Stimulated activated naive B cell treated with anti-CD40 and anti-IgM and Interleukin-4, amounts not matched to agents 10 μg/mL and 1 μg/mL and 100 μg/mL, for 72 hours (primary cell): ENCODE results near the gene TYRP1.

Experiments used
- ATAC-seq, 2 donors: fragments of 150-1000 bp; cut with Tn5 transposase; replicated peaks; 2 replicates each; pipeline ENCODE4 v1.10.0; 2021; ENCODE audit warnings: moderate library complexity in 1 of 2
- DNase-seq: peaks from one replicate; pipeline ENCODE4 v3.0.0; 2021
- H3K27ac Mint-ChIP-seq: one replicate; pipeline ENCODE4 v1.8.0; 2022; ENCODE audit warnings: mild to moderate bottlenecking, mixed read lengths
- H3K27me3 Mint-ChIP-seq, 2 donors: one replicate each; pipeline ENCODE4 v1.8.0; 2022; ENCODE audit warnings: mixed read lengths in 2 of 2
- H3K36me3 Mint-ChIP-seq, 2 donors: one replicate each; pipeline ENCODE4 v1.8.0; 2022; ENCODE audit warnings: mixed read lengths in 2 of 2, mild to moderate bottlenecking in 1 of 2
- H3K4me1 Mint-ChIP-seq, 2 donors: one replicate each; pipeline ENCODE4 v1.8.0; 2022; ENCODE audit warnings: mixed read lengths in 2 of 2, mild to moderate bottlenecking in 1 of 2
- H3K4me3 Mint-ChIP-seq, 2 donors: one replicate each; pipeline ENCODE4 v1.8.0; 2022; ENCODE audit warnings: mild to moderate bottlenecking in 2 of 2, mixed read lengths in 2 of 2, moderate library complexity in 1 of 2
- H3K9me3 Mint-ChIP-seq, 2 donors: one replicate each; pipeline ENCODE4 v1.8.0; 2022; ENCODE audit warnings: mixed read lengths in 2 of 2, mild to moderate bottlenecking in 1 of 2

The TYRP1 gene

DNA sequence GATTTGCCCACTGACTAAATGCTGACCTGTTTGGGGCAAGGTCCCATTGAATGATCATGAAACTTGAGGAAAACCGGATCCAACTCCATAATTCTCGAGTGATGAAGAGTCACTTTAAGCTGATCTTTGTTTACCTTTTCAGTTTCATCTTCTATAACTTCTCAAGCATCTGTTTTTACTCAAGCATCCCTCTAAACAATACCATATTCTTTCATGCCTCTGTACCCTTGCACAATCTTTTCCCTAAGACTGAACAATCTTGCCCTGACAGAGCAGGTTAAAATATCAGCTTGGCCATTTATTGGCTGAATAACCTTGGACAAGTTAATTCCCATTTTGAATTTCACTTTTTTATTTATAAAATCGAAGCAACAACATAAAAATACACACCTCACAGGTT, 39.8 kb downstream of the TYRP1 start:
- ATAC-seq (no peak), DNase-seq (no peak)
- Mint-ChIP-seq H3K4me3 (no peak overlapping the region), H3K9me3 (peaks cover 9 to 11% of the 10 kb centered on the region in 2 donors), H3K36me3 (no peaks in the 10 kb centered on the region), H3K27ac (no peak overlapping the region), H3K4me1 (no peaks in the 10 kb centered on the region), H3K27me3 (no peaks in the 10 kb centered on the region)

DNA sequence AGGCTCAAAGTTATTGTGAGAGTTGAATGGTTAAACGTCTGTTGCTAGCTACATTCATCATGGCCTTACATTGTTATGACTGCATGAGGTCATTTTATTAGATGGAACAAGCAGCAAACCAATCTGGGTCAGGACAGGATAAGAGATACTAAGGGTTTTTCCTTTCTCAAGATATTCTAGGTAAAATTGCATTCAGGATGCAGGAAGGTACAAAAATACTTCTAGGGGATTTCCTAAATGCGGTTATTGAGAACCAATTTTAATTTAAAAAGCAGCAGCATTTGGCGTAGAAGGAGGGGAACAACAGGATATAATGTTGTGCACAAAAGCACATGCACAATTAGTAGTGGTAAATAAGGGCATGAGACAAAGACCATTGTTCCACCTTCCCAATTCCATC, 42.5 kb downstream of the TYRP1 start:
- peaks cover 9 to 14% of the 10 kb centered on the region in 2 donors for H3K9me3 Mint-ChIP-seq
- no peak for DNase-seq
- H3K27me3 Mint-ChIP-seq, result no peaks in the 10 kb centered on the region
- no peaks in the 10 kb centered on the region for H3K4me1 Mint-ChIP-seq
- no peak overlapping the region for H3K4me3 Mint-ChIP-seq
- no peak for ATAC-seq
- H3K36me3 Mint-ChIP-seq, result no peaks in the 10 kb centered on the region
- no peak overlapping the region for H3K27ac Mint-ChIP-seq

- no peak overlapping the region for H3K4me3 Mint-ChIP-seq
- peaks cover 11 to 14% of the 10 kb centered on the region in 2 donors for H3K9me3 Mint-ChIP-seq
- no peaks in the 10 kb centered on the region for H3K36me3 Mint-ChIP-seq
- no peak for DNase-seq
- no peak for ATAC-seq
- H3K27me3 Mint-ChIP-seq, result no peaks in the 10 kb centered on the region
- no peak overlapping the region for H3K27ac Mint-ChIP-seq
- no peaks in the 10 kb centered on the region for H3K4me1 Mint-ChIP-seq
These were observed 44.7 kb downstream of the TYRP1 start for GRCh38 chr9:12737871-12738270.

- H3K4me3 Mint-ChIP-seq, result no peak overlapping the region
- DNase-seq (no peak), ATAC-seq (no peak)
- no peaks in the 10 kb centered on the region for H3K27me3 Mint-ChIP-seq
- H3K9me3 Mint-ChIP-seq, result peaks cover 9% of the 10 kb centered on the region in 2 donors
- H3K4me1 Mint-ChIP-seq, result no peaks in the 10 kb centered on the region
- no peaks in the 10 kb centered on the region for H3K36me3 Mint-ChIP-seq
- H3K27ac Mint-ChIP-seq, result no peak overlapping the region
These were observed 45.9 kb downstream of the TYRP1 start for GRCh38 chr9:12739014-12739652.

DNA sequence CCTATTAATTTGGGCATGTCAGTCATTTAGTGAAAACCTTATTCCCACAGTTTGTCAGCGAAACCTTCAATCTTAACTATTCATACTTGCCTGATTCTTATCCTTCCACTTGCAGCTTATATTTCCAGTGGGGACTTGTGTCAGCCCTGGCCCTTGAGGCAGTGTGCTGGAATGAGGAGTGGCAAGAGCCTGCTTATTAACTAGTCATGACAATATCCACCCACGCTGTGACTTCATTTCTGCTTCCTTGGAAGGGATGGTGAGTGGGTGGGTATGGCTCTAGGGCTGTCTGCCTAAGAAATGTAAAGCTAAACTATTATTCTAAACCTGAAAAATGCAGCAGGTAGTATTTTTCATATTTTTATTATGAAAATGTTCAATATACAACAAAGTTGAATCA, 47.7 kb downstream of the TYRP1 start:
- no peak overlapping the region for H3K27ac Mint-ChIP-seq
- ATAC-seq (no peak), DNase-seq (no peak)
- H3K9me3 Mint-ChIP-seq, result peaks cover 8 to 9% of the 10 kb centered on the region in 2 donors
- no peaks in the 10 kb centered on the region for H3K27me3 Mint-ChIP-seq
- H3K36me3 Mint-ChIP-seq, result no peaks in the 10 kb centered on the region
- H3K4me3 Mint-ChIP-seq, result no peak overlapping the region
- no peaks in the 10 kb centered on the region for H3K4me1 Mint-ChIP-seq

- Mint-ChIP-seq H3K4me3 (no peak overlapping the region), H3K27me3 (no peaks in the 10 kb centered on the region), H3K36me3 (no peaks in the 10 kb centered on the region), H3K4me1 (no peaks in the 10 kb centered on the region), H3K9me3 (peaks cover 7 to 8% of the 10 kb centered on the region in 2 donors), H3K27ac (no peak overlapping the region)
- no peak for ATAC-seq
- no peak for DNase-seq
These were observed 54.8 kb downstream of the TYRP1 start for GRCh38 chr9:12748016-12748415.

GRCh38 chr9:12748954-12749353, 55.8 kb downstream of the TYRP1 start:
- Mint-ChIP-seq H3K27me3 (no peaks in the 10 kb centered on the region), H3K9me3 (peaks cover 7 to 8% of the 10 kb centered on the region in 2 donors), H3K36me3 (no peaks in the 10 kb centered on the region), H3K4me1 (no peaks in the 10 kb centered on the region), H3K27ac (no peak overlapping the region), H3K4me3 (no peak overlapping the region)
- no peak for DNase-seq
- ATAC-seq, result no peak

DNA sequence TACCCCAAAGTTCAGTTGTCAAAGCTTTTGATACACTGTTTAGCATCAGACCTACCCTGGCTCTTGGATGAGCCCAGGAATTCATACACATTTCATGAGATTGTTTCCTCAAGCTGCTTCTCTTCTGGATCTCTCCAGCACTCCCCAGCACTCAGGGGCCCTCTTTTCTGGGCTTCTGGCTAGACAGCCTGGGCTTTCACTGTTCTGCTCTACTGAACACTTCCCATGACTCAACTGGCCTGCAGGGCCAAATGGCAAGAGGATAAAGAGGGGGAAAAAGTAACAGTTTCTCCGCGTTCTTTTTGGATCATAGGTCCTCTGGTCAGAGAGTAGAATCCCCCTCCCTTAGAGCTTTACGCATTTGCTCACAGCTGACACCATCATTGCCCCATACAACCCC, 60.7 kb downstream of the TYRP1 start:
- Mint-ChIP-seq H3K4me1 (no peaks in the 10 kb centered on the region), H3K4me3 (no peak overlapping the region), H3K27ac (no peak overlapping the region), H3K36me3 (no peaks in the 10 kb centered on the region), H3K9me3 (peaks cover 0 to 1% of the 10 kb centered on the region in 2 donors), H3K27me3 (no peaks in the 10 kb centered on the region)
- ATAC-seq (no peak), DNase-seq (no peak)

DNA sequence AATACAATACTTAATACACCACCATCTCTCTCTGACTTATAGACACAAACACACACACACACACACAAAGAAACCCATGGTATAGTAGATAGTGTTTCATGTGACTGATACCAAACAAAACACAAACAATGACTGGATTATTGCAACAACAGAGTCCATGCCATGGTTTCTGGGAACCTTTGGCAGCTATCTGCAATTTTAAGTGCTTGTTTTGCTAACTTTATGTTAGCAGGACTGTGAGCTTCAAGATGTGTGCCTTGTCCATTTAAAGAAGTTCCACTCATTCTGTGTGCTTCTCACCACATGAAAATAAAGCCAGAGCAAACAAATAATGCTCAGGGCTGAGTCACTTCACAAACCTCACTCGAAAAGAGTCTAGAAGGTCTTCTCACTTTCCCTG, 66.6 kb downstream of the TYRP1 start:
- Mint-ChIP-seq H3K36me3 (no peaks in the 10 kb centered on the region), H3K4me3 (no peak overlapping the region), H3K4me1 (no peaks in the 10 kb centered on the region), H3K27me3 (no peaks in the 10 kb centered on the region), H3K27ac (no peak overlapping the region), H3K9me3 (peaks cover 0 to 1% of the 10 kb centered on the region in 2 donors)
- no peak for DNase-seq
- ATAC-seq, result no peak
